Left ventricle myocardium superior (tissue), 1 donor: ENCODE measurements around the gene DLST. TPM values are rescaled to one million over a fixed set of nuclear protein-coding genes. Genes with fewer than 3 reads are reported as not detected.

Experiments
- ATAC-seq: fragments of 200-7000 bp; cut with Tn5 transposase; one replicate; pipeline ENCODE4 v1.9.1; 2020; ENCODE audit warnings: mild to moderate bottlenecking, moderate library complexity
- DNase-seq: peaks from one replicate; pipeline ENCODE4 v3.0.0-alpha.2; 2020
- intact Hi-C: fragments of 100-400 bp; cut with micrococcal nuclease; formaldehyde crosslinking; loops from one replicate; pipeline ENCODE4 v1.11.0; 2022
- total RNA-seq: library from RNA; stranded (reverse); fragmentation: NEBNext Ultra II Directional; extraction: Animal tissue kit (Norgen Biotek cat#: 25700); gene quantifications from one replicate; pipeline ENCODE4 v1.2.1, GENCODE V29; 2021
- donor health status: DM: no; HTN: yes; CAD: no; lungs with severe emphysema.

The DLST gene
- total RNA-seq, 1 donor from 2014 or later: 241 TPM

DNA sequence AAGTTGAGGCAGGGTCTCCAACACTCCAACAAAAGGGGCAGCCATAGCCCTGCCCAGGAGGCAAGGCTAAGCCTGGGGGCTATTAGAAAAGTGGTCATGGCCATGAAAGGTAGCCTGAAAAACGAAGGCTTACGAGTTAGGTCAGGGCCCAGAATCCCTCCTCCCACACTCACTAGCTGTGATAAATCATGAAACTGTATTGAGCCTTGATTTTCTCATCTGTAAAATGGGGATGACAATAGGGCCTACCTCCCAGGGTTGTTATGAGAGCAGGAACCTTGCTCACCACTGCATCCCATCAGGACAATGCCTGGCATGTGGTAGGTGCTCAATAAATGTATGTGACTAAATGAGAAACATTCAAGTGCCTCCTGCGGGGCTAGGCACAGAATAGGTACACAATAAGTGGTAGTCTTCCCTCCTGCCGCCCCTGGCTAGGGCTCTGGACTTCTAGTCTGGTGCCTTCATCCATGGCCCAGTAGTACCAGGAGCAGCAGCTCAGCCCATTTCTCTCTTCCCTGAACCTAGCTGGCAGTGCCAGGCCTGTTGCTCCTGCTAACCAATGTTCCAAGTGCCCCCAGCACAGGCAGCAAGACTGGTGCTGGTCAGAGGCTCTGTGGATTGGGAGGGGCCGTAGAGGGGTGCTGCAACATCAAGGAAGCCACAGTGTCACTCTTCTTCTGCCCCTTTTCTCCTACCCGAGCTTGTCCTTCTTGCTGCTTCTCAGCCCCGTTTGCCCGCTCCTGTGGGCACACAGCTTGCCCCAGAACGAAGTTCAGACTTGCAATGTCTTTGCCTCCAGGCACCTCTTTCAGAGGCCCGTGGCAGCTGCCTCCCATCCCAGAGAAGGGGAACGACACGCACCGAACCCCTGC lies 65.9 kb downstream of the DLST start:
- DNase-seq (no peak), ATAC-seq (no peak)
- intact Hi-C loops: loop anchor here (10.0 kb wide), 2 partner anchors 67 to 127 kb away; no protein-coding TSS in a partner anchor

DNA sequence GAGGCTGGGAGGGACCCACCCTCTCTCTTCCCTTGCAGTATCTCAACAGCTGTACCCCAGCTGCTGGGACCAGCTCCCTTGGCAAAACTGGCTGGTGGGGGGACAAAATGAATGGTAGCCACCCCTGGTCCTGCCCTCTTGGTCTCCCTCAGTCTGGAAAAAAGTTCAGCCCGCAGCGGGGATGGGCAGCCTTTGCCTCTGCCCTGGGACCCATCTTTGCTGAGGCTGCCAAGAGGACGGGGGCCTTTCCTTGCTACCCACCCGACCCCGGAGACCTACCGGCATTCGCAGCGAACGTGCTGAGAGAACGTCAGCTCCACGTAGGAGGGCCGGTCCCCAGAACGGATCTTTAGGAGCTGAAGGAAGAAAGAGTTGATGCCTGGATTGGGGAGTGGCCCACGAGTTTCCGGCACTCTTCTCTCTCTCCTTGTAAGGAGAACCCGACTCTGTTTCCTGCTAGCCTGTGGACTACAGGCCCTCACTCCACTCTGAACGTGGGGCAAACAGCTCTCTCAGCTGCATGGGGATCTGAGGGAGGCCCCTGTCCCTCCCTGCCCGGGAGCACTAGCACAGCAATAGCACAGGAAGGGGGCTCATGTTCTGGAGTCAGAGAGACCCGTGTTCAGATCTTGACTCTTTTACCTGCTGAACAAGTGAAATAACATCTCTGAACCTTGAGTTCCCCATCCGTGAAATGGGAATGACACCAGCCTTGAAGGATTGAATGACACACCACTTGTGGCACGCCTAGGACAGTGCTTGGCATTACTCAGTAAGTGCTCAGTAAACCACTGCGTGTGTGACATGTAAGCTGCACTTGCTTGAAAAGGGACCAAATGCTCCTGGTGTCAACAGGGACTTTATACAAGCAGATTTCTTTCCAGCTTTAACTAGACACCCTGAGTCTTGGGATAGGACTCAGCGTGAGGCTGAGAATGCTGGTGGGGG lies 66.8 kb downstream of the DLST start:
- ATAC-seq: no peak
- intact Hi-C loops: loop anchor here (10.0 kb wide), 2 partner anchors 66 to 126 kb away; no protein-coding TSS in a partner anchor

GRCh38 chr14:74949191-74949601 lies 67.5 kb downstream of the DLST start:
- no peak for ATAC-seq
- intact Hi-C loops: loop anchor here (10.0 kb wide), 2 partner anchors 66 to 126 kb away; no protein-coding TSS in a partner anchor
- no peak for DNase-seq

More for the DNA sequence above, 66.8 kb downstream of the DLST start:
- DNase-seq: no peak

- ATAC-seq (no peak), DNase-seq (no peak)
- intact Hi-C loops: loop anchor here (10.0 kb wide), 2 partner anchors 65 to 125 kb away; no protein-coding TSS in a partner anchor
These were observed 68.3 kb downstream of the DLST start for GRCh38 chr14:74949859-74950573.

DNA sequence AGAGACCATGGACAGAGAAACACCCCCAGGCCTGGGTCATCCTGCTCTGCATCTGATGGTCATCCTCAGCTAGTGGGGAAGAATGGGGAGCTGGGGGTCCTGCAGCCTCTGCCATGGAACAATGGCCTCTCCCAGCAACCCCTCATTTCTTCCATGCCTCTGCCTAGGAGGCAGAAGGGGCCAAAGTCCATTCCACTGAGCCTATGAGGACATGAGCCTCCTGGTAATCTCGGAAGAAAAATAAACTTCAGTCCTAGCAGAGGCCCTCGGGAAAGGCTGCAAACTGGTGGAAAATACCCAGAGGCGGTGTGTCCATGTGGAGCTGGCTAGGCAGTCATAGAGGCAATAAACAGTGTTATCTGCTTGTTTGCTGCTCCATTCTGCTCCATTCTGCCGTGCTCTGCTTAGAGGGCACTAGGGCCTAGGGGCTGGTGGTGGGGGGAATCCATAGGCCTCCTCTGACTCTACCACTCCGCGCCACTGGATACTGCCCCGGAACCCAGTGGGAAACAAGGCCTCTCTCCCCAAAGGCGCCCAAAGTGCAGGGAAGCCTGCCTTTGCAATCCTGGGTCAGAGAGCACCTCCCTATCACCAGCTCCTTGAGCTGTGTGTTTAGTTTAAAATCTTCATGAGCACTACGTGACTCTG lies 69.2 kb downstream of the DLST start:
- ATAC-seq (no peak), DNase-seq (no peak)
- intact Hi-C loops: no loop called here

DNA sequence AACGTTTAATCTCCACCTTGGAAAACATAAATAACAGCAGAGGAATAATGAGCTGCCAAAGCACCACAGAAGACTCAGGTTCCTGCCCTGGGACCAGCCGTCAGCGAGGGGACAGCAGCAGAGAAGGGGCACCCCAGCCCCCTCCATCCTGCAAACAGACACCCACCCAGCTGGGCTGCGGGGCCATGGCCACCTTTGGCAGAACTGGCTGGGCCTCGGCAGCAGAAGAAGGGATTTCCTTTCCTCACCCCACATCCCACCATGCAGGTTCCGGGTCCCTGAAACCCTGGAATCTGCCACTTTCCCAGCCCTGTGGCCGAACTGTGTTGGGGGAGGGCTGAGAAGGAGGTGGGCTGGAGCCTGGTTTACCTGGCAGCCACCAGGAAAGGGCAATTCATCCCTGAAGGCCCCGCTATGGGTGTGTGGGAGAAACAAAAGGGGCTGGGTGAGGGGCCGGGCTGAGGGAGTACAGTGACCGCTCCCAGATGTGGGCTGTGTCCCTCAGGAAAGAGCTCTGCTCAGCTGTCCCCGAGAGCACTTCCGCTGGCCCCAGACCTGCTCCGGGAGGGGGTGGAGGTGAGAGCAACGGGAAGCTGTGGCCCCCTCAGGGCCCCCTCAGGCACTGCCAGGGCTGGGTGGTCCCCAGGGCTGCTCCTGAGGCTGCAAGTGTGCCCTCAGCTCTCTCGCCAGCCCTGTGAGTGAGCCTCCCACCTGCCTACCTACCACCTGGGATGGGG lies 69.9 kb downstream of the DLST start:
- no peak for ATAC-seq

GRCh38 chr14:74952180-74952665 lies 70.5 kb downstream of the DLST start:
- DNase-seq: no peak
- no peak for ATAC-seq
- intact Hi-C loops: no loop called here

More for the DNA sequence above, 69.9 kb downstream of the DLST start:
- intact Hi-C loops: no loop called here
- no peak for DNase-seq

DNA sequence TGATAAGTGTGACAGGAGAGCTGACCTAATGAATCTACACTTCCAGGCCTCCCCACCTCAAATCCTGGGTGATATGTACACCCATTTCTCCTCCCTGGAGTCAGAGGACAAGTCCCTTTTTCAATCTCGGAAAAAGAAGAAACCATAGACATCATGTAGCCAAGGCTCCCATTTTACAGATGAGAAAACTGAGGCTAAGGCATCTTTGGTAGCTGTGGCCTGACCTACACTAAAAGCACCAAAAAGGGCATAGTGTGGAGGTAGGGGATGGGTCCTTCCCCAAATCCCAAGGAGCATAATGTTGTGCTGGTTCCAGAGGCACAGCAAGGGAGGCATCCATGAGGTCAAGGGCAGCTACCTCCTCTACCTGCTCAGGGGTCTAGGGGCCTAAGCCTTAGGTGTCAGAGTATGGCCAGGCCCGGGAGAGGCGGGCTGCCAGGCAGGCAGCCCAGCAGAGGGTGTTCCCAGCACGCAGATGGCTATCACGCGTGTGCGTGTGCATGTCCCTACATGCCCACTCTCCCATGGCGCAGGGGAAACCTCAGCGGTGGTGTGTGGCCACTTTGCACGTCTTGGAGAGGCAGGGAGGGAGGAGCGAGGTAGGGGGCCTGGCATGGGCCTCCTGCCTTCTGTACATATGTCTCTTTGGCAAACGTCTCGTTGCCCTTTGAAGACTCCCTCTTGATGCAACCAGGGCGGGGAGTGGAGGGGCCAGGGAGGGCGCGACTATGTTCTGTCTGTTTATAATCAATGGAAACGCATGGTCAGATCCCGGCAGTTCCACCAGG lies 71.2 kb downstream of the DLST start:
- intact Hi-C loops: no loop called here
- ATAC-seq (no peak), DNase-seq (no peak)

Other genes starting within 250 kb of the DLST start
- 28.1 TPM for gene AREL1, start 168.8 kb upstream of the DLST start, total RNA-seq
- 38.9 TPM for gene FCF1, start 168.8 kb upstream of the DLST start, total RNA-seq
- gene YLPM1, start 118.6 kb upstream of the DLST start, total RNA-seq: 26.4 TPM
- gene PROX2, start 5.8 kb upstream of the DLST start, total RNA-seq: not detected
- gene RPS6KL1, start 41.3 kb downstream of the DLST start, total RNA-seq: 18.6 TPM
- 4.9 TPM for gene PGF, start 73.7 kb downstream of the DLST start, total RNA-seq
- gene EIF2B2, start 121.0 kb downstream of the DLST start, total RNA-seq: 34.5 TPM
- gene MLH3, start 169.6 kb downstream of the DLST start, total RNA-seq: 19.1 TPM
- gene ACYP1, start 182.1 kb downstream of the DLST start, total RNA-seq: 11.7 TPM
- gene ZC2HC1C, start 187.7 kb downstream of the DLST start, total RNA-seq: 14.0 TPM
- gene NEK9, start 245.1 kb downstream of the DLST start, total RNA-seq: 119 TPM